Esophagus mucosa (tissue), 1 donor: Measurements from ENCODE around the gene GNB1L. TPM values are rescaled to one million over a fixed set of nuclear protein-coding genes. Genes with fewer than 3 reads are reported as not detected.

ENCODE experiments used
- ATAC-seq: fragments of 200-7000 bp; cut with Tn5 transposase; one replicate; pipeline ENCODE4 v1.9.1; 2020
- total RNA-seq: library from RNA; stranded (reverse); gene quantifications from one replicate; pipeline ENCODE4 v1.2.4, GENCODE V29; 2023
- donor health status: DM: yes; HTN: yes; CAD: no.

GNB1L gene
- total RNA-seq, 1 donor from 2014 or later: 3.9 TPM

DNA sequence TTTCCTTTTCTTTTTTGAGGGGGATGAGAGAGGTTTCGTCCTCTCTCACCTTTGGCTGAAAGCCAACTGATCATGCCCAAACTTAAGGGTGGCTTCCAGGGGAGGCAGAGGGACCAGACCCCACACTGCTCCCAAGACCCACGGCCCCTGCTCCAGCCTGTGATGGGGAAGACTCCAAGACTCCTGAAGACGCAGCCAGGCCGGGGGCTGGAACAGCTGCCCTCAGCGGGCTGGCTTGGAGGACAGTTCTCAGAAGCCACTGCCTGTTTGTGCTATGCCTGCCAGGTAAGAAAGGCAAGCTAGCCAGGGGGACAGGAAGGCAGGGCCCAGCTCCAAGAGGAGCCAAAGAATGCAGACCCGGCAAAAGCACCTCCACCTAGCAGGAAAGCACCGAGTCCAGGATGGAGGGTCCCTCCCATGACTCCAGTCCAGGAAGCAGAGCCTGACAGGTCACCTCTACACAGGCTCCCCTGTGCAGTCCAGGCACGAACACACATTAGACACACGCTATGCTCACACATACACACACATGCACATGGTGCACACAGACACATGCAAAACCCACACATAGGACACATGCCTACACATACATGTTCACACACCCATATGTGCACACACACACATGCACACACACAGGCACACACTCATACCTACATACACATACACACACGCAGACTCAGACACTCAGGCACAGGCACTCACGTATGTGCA is 31.3 kb downstream of the GNB1L start:
- no peak for ATAC-seq

- no peak for ATAC-seq
Observed at GRCh38 chr22:19822301-19823117, 32.2 kb downstream of the GNB1L start.

GRCh38 chr22:19821523-19822300 is 33.0 kb downstream of the GNB1L start:
- ATAC-seq: no peak

DNA sequence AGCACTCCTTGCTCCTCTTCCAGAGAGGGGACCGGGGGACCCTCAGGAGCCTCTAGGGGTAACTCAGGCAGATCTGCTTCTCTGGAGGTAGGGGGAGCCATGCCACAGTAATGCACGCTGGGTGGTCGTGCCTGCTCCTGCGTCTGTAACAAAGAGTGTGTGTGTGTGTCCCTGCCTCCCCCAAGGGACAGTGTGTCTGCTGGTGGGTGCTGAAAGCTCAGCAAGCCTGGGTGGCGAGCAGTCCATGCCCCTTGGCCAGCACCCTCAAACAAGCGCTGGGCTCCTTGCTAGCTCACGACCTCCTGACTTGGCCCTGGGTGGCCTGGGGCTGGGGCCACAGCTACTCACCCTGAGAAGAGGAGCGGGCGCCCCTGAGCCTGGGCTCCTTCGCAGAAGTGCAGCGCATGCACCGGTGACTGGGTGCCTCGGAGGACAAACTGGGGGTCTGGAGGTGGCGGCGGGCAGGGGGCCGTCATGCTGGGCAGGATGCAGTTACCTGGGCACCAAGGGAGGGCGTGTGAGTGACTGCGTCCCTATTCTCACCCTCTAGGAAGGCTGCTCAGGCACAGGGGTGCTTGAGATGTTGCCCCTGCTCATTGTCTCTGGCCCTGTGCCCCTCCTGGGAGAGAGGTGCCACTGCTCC is 33.7 kb downstream of the GNB1L start:
- no peak for ATAC-seq

- ATAC-seq: no peak
Observed at GRCh38 chr22:19819911-19820879, 34.5 kb downstream of the GNB1L start.

- ATAC-seq: no peak
Observed at GRCh38 chr22:19819208-19819910, 35.3 kb downstream of the GNB1L start.

DNA sequence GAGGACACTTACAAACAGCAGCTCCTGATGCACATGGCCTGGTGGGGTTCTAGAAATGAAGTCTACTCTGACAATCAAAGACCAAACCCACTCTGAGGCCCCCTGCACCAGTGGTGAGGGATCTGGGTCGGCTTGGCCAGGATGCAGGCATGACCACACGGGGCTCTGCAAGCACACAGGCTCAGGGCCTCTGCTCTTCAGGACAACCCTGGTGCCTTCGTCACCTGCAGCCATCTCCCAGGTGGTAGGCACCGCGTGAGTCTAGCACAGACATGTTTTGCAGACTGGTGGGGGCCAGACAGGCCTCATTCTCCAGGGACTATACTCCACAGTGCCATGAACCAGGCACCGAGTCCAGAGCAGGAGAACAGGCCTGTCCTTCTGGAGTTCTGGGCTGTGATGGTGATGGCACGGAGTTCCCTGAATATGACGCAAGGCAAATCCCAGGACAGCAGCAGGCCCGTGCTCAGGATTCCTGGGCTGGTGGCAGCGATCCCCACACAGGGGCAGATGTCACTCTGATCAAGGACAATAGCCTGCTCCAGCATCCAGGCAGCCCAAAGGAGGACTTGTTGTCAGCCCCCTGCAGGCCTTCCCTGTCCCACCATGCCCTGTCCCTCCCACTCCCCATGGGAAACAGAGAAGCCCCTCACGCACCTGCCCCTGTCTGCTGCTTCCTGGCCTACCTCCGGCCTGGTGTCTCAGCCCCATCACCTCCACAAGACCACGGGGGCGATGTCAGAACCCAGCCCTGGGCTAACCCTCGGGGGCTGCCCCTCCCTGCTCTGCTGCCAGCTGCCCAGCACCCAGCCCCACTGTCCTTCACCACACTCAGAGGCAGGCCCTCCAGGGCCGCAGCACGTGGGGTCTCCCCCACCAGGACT is 36.1 kb downstream of the GNB1L start:
- ATAC-seq: no peak

DNA sequence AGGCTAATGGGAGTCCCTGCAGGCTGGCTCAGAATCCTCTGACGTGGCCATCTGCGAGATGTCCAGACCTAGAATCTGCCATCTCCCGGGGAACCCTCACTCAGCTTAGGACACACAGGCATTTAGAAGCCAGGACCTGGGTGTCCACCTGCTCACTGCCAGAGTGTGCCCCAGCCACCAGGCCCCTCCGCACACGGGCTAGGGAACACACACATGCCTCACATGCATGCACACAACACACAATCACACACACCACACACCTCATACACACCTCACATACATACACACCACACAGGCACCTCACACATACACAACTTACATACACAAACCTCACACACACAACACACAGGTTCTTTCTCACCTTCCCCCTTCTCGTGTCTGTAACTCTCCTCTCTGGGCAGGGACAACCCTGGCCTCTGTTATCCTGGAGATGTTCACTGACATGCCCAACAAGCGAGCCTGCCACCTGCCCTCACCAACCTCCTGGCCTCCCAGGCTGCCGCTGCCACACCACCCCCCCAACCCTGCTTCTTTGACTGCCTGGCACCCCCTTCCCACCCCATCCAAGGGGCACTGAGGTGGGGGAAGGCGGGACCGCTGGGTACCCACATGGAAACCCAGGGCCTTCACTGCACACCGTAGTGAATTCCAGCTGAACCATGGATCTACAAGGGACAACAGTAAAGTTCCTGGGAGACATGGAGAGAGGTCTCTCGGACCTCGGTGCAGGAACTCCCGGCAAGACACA is 38.1 kb downstream of the GNB1L start:
- no peak for ATAC-seq

DNA sequence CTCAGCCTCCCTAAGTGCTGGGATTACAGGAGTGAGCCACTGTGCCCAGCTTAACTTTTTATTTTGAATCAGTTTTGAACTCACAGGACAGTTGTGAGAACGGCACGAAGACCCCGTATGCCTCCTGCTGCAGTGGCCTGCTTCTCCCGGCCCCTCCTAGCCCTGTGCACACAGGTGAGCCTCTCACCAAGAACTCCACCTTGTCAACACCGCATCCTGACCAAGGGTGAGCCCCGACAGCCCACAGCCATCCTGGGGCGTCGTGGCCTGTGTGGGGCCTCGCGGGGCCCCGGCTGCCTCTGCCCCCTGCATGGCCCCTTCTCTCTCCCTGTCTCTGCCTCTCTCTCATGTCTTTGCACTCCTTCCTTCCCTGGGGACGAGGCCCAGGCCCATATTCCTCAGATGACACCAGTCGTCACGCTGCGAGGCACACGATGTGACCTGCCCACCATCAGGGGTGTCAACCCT is 38.8 kb downstream of the GNB1L start:
- ATAC-seq: no peak

DNA sequence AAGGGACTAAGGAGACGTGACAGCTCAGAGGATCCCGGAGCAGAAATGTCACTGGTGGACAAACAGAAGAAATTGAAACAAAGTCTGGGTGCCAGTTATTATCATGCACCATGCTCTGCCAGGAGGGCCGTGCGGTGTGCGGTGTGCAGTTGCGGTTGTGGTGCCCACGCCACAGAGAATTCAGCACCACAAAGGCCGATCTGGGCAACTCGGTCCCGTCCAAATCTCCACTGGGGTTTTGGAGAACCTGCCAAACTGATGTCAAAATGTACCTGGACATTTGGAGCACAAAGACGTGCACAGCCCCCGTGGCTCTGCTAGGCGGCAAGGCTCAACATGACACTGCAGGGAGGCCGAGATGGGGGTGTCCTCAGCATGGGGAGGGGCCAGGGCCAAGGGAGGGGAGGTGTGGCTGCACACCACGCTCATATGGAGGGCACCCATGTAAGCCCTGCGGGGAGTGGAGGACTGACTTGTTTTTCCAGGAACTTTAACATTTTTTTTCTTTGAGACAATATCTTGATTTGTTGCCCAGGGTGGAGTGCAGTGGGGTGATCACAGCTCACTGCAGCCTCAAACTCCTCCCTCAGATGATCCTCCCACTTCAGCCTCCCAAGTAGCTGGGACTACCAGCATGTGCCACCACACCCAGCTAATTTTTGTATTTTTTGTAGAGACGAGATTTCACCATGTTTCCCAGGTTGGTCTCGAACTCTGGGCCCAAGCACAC is 39.4 kb downstream of the GNB1L start:
- no peak for ATAC-seq

DNA sequence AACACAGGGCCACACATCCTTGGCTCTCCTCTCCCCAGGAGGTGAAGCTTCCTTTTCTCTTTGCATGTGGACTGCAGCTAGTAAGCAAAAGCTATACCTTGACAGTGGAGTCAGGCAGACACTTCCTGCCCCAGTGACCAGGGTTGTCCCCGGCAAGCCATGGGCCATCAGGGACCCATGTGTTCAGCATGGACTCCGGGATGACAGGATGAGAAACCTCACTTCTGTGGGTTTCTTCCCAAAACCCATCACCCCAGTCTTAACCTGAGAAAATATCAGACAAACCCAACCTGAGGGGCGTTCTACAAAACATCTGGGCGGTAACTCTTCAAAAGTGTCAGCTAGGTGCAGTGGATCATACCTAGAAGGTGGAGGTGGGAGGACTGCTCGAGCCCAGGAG is 40.2 kb downstream of the GNB1L start:
- no peak for ATAC-seq

DNA sequence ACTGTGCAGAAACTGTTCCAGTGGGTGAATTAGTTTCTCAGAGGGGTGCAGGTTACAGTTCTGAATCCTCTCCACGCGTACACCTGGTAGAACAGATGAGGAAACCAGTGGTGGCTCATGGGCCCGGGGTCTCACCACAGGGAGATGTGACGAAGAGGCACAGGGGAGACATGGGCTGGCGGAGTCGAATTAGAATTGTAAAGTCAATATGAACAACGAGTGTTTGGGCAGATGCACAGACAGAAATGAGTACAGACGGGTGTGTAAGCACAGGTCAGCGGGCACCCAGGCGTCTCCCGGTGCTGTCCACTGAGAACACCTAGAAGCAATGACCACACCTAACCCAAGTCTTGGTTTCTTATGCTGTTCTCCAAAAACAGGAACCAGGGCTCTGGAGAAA is 41.8 kb downstream of the GNB1L start:
- ATAC-seq: no peak

GRCh38 chr22:19811811-19812771 is 42.6 kb downstream of the GNB1L start:
- ATAC-seq: no peak

DNA sequence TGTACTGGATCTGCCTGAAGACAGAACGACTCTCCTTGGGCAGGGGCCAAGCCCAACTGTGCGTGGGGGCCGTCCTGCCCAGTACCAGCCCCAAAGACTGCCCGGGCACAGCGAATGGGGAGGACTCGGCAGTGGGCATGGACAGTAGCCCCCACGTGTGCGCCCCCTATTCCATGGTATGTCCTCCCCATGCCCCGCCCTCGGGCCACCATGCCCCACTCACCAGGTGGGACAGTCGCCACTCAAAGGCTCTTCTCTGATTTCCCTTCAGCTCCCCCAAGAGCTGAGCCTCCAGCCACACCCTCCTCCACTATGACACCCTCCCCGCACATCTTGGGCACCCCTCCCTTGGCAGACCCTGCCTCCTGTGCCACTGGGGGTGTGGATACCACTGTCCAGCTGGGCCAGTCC is 43.5 kb downstream of the GNB1L start:
- ATAC-seq: no peak

DNA sequence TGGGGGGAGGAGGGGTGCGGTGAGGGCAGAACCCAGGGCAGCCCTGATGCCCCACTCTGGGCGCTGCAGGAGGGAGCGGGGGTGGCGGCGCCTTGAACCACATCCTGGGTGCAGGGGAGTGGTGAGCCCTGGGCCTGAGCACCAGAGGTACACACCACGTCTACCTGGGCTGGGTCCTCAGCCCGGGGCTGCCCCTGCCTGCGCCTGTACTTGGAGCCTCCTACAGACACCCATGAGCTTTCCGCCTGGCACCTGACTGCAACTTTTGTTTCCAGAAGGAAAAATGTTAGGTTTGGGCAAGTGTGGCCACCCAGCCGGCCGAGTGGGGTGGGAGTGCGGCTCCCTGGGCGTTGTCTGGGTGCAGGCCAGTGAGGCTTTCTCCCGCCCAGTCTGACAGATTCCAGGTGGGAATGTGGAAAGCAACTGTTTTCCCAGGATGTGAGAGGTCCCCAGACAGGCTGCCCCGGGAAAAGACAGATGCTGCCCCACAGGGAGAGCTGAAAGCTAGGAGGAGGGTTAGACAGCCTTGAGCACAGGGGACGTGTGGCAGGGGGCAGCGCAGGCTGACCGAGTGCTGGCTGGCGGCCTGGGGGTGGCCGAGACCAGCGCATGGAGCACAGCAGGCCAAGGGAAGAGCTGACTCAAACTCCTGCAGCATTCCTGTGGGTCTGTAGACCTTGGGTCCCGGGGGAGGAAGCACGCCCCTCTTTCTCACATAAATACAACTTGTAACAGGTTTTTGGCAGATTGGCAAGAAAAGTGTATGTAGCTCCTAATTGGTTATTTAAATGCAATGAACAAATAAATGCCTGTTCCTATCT is 44.1 kb downstream of the GNB1L start:
- no peak for ATAC-seq

DNA sequence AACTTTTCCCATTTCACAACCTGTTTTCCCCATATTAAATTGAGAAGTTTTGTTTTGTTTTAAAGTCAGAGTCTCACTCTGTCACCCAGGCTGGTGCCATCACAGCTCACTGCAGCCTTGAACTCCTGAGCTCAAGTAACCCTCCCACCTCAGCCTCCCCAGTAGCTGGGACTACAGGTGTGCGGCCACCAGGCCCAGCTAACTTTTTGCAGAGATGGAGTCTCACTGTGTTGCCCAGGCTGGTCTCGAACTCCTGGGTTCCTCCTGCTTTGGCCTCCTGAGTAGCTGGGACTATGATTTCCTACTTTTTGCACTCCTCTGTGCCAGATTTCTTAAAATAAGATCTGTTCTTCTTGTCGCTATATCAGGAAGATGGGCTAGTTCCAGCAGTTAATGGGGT is 44.9 kb downstream of the GNB1L start:
- no peak for ATAC-seq
